ENCODE data around the gene S100A11.

S100A11 gene

DNA sequence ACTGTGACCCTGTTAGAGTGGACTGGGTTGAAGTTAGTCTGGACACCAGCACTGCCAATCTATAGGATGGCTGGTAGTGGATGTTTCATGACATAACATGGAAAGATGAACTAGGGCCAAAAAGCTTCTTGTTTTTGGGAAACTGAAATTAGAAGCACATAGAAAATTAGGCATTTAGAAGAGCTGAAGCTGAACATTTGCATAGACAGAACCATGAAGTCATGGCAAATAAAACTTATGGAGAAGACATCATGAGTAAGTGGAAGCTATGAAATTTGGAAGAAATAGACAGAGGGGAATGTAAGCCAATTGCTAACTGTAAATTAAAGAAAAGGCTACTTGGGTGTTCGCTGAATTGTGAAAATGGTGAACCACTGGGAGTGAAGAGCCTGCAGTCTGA, 2.7 kb upstream of the S100A11 start:
- no peak for DNase-seq (ENCODE audit: low read depth)

DNA sequence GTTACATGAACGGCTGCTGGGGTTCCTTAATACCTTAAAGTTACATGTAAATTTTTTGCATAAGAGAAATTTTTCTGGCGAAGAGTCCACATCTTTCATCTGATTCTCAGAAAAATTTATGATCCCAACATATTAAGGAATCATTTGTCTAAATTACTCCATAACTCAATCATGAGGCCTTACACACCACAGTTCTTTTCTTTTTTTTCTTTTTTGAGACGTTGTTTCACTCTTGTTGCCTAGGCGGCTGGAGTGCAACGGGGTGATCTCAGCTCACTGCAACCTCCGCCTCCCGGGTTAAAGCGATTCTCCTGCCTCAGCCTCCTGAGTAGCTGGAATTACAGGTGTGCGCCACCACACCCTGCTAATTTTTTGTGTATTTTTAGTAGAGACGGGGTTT, 2.1 kb upstream of the S100A11 start:
- DNase-seq (ENCODE audit: low read depth): no peak

- no peak for DNase-seq (ENCODE audit: low read depth)
Measured at GRCh38 chr1:152035539-152036266, 1.1 kb downstream of the S100A11 start.

DNA sequence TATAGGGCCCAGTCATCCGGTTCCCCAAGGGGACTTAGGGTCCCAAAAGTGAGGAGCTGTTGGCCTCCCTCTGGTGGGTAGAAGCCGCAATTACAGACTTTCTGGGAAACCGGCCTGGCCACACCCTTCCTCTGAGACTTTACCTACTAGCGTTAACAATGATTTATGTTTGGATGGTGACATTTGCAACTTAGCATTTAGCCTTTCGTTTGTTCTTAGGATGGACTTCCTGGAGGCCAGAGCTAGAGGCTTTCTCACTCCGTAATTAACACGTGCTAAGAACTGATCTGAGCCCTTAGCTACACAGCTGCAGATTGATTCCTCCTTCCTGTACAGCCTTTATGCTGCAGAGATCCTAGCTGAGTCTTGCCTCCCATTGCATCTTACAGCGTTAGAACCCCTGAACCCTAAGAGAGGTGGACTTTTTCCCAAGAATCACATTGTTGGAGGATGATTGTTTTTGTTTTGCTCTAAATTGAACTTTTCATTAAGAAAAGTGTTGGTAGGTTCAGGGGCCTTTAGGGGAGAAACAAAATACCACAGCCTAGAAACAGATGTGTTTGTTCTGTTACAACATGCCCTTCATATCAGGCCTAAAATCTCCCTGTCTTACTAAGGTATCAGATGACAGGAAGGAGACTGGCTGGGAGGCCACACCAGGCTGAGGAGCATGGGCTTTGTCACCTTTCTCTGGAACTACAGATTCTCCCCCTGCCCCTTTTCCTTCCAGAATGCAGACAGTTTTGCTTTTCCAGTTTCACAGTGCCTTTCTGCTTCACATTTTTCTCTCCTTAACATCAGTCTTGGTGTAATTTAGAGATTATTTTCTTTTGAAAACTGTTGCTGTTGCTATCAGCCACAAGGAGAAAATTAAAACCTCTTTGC, 1.9 kb downstream of the S100A11 start:
- peak; percentile 46 for DNase-seq (ENCODE audit: low read depth)

- no peak for DNase-seq (ENCODE audit: low read depth)
Measured at GRCh38 chr1:152034324-152034653, 2.5 kb downstream of the S100A11 start.

DNA sequence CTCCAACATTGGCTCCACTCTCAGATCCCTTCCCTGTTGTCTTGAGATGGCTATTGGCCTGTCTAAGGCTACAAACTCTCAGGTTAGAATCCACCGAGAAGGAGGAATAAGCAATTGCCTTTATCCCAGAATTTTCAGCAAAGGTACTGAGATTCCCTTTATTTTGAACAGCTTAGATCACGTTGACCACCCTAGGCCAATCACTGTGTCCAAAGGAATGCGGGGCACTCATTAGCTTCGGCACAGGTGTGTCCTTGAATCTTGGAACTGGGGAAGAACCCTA, 6.9 kb downstream of the S100A11 start:
- DNase-seq (ENCODE audit: low read depth): no peak

DNA sequence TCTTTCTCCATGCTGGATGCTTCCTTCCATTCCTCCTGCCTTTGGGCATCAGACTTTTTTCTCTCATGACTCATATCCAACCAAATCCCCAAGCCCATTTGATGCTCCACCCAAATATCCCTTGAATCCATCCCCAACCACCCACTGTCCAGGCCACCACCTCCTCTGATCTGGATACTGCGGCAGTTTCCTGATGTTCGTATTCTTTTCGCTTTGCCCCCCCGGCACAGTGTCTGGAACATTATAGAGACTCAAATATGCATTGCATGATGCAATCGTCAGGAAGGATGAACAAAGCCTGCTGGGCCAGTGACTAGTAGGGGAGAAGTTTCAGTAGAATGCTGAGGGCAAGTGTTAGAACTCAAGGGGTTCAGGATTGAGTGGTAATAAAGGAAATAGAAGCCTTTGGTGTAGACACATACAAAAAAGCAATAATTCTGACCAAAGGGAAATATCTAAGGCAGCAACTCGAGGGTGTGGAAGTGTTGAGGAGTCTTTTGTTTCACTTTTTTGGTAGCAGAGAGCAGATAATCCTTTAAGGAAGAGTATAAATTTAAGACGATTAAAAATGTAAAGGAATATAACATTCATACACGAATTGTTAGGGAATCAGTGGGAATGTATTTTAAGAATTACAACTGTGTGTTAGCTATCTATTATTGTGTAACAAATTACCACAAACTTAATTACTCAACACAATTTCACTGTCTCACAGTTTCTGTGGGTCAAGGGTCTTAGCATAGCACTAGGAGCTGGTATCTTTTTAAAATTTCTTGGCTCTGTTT, 7.5 kb downstream of the S100A11 start:
- no peak for DNase-seq (ENCODE audit: low read depth)

DNA sequence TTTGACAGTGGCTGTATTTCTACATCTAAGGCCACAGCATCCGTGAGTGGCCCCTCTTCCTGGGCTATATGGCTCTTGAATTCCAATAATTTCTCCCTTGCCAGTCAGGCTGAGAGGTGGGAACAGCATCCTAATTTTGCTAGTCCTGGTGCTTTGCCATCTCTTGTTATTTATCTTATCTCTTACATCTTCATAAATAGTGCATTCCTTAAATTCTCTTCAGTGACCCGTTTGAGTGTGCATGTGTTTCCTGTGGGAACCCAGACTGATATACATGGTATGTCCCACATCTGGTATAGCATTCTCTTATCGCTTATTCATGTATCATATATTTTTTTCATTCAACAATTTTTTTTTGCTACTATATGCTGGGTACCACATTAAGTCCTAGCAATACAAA, 9.9 kb downstream of the S100A11 start:
- no peak for DNase-seq (ENCODE audit: low read depth)

DNA sequence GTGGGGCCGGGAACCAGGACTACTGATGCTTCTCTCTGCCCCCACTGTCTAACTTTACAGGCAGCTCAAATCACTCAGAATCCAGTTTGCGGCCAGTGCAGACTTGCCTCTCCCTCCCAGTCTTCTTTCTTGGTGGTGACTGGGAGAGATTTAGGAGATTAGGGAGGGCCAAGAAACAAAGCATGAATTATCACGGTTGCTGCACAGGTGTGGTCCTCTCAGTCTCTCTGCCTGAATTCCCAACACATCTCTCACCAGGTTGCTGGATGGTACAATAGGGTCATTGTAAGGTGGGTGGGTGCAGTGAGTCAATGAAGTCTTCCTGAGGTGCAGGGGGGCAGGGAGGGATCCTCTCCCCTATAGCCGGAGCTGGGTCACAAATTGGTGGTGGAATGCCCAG, 12.6 kb downstream of the S100A11 start:
- DNase-seq (ENCODE audit: low read depth): no peak

DNA sequence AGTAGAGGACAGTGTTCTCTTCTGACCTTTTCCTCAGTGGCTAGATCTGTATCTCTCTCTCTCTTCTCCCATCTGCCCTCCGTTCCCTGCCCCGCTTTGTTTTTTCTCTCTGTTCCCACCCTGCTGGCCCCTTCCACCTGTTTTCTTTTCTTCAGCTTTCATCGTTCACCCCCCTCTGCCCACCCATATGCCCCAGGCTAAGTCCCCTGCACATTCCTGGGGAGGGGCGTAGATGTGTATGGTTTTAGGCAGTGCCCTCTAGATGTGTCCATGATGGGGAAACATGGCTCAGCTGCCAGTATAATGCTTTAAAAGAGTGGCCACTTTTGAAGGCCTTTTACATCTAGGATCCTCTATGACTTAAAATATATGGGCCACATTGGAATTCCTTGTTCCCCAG, 13.6 kb downstream of the S100A11 start:
- no peak for DNase-seq (ENCODE audit: low read depth)

- DNase-seq (ENCODE audit: low read depth): no peak
Measured at GRCh38 chr1:152022474-152022873, 14.3 kb downstream of the S100A11 start.

- DNase-seq (ENCODE audit: low read depth): no peak
Measured at GRCh38 chr1:152021569-152021968, 15.2 kb downstream of the S100A11 start.

GRCh38 chr1:152020849-152021248, 16.0 kb downstream of the S100A11 start:
- DNase-seq (ENCODE audit: low read depth): no peak

DNA sequence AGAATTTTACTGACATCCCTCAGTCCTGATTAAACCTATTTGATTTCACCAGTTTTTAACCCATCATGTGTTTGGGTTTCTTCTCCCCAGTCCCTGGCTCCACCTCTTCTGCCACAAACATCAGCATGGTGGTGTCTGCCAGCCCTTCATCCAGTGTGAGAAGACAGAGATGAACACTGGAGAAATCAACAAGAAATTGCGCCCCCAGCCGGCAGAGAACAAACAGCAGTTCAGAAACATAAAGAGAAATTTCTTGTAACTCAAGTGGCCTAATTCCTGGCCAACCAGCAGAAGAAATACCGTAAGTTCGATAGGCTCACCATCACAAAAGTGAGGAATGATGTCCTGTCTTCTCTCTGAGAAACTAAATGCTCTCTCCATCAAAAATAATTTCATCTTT, 18.3 kb downstream of the S100A11 start:
- DNase-seq (ENCODE audit: low read depth): no peak

- DNase-seq (ENCODE audit: low read depth): no peak
Measured at GRCh38 chr1:152015766-152016165, 21.0 kb downstream of the S100A11 start.

DNA sequence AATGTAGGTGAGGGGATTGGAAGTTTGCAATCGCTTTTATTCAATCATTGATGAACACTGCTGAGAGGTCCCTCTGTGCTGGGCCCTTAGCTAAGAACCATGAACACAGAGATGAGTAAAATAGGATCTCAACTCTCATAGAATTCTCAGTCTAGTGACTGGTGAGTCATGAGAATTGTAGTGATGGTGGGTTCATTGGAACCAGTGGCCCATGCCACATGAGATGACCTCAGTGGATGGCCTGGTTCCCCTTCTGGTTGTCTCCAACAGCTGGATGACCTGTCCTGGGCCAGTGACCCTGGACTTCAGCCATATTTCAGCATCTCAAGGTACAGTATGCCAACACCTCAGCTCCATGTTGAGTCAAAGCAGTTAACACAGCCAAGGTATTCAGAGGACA, 21.9 kb downstream of the S100A11 start:
- no peak for DNase-seq (ENCODE audit: low read depth)

GRCh38 chr1:152013664-152014237, 23.1 kb downstream of the S100A11 start:
- DNase-seq (ENCODE audit: low read depth): no peak

DNA sequence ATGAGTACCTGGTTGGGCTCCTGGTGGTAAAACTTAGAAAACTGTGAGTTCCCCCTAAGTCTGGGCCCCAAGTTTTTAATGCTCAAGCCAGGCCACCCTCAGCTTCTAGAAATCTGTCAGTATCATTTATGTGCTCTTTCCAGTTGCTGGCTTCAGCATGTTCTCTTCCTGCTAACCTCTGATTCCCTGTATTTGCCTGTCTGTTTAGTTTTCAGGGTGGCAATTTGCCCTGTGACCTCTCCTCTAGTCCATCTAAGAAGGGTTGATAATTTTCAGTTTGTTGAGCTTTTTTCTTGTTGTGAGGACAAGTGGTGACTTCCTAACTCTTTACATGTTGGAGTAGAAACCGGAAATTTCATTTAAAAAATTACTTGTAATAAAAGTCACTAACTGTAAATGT, 27.1 kb downstream of the S100A11 start:
- DNase-seq (ENCODE audit: low read depth): no peak

DNA sequence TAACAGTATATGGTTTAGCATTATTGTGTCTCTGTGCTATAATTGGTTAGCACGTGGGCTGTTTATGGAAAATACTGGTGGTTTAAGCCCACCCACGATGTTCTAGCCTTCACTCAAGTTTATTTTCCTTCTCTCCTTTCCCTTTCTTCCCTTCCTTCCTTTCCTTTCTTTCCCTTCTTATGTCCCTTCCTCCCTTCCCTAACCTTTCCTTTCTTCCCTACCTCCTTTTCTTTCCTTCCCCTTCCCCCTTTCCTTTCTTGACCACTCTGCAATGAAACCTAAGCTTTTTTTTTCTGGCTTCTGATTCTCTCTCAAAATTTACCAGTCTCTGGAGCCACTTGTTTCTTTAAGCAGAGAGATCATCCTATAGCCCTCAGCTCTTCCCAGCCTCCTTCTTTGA, 29.8 kb downstream of the S100A11 start:
- DNase-seq (ENCODE audit: low read depth): no peak

- DNase-seq (ENCODE audit: low read depth): no peak
Measured at GRCh38 chr1:152005360-152005912, 31.4 kb downstream of the S100A11 start.

- DNase-seq (ENCODE audit: low read depth): no peak
Measured at GRCh38 chr1:152003846-152004442, 32.9 kb downstream of the S100A11 start.

- no peak for DNase-seq (ENCODE audit: low read depth)
Measured at GRCh38 chr1:152002960-152003359, 33.8 kb downstream of the S100A11 start.

Data from CMK (cell line).